Measurements from ENCODE around the gene ADAMTS6.

Gene ADAMTS6

GRCh38 chr5:65423623-65424022 is 58.1 kb downstream of the ADAMTS6 start:
- H3K4me3 ChIP-seq (ENCODE audit: control insufficient read depth, low read depth, low read length): no peak overlapping the region
- no peak for DNase-seq (ENCODE audit: low read depth)
- no peak for TF ChIP-seq CTCF (conservative IDR thresholded peaks at IDR 0.05; ENCODE audit: control insufficient read depth, insufficient read depth, low read depth, low read length)

- peak; percentile 16 for DNase-seq (ENCODE audit: low read depth)
- no peak for TF ChIP-seq CTCF (conservative IDR thresholded peaks at IDR 0.05; ENCODE audit: control insufficient read depth, insufficient read depth, low read depth, low read length)
- H3K4me3 ChIP-seq (ENCODE audit: control insufficient read depth, low read depth, low read length): no peak overlapping the region
Observed at GRCh38 chr5:65418661-65419060, 63.1 kb downstream of the ADAMTS6 start.

- no peak for DNase-seq (ENCODE audit: low read depth)
- TF ChIP-seq CTCF (conservative IDR thresholded peaks at IDR 0.05; ENCODE audit: control insufficient read depth, insufficient read depth, low read depth, low read length): no peak
- no peak overlapping the region for H3K4me3 ChIP-seq (ENCODE audit: control insufficient read depth, low read depth, low read length)
Observed at GRCh38 chr5:65413822-65414221, 67.9 kb downstream of the ADAMTS6 start.

GRCh38 chr5:65412842-65413241 is 68.9 kb downstream of the ADAMTS6 start:
- H3K4me3 ChIP-seq (ENCODE audit: control insufficient read depth, low read depth, low read length): no peak overlapping the region
- TF ChIP-seq CTCF (conservative IDR thresholded peaks at IDR 0.05; ENCODE audit: control insufficient read depth, insufficient read depth, low read depth, low read length): no peak
- DNase-seq (ENCODE audit: low read depth): no peak

- DNase-seq (ENCODE audit: low read depth): no peak
- no peak overlapping the region for H3K4me3 ChIP-seq (ENCODE audit: control insufficient read depth, low read depth, low read length)
- TF ChIP-seq CTCF (conservative IDR thresholded peaks at IDR 0.05; ENCODE audit: control insufficient read depth, insufficient read depth, low read depth, low read length): no peak
Observed at GRCh38 chr5:65411356-65411755, 70.4 kb downstream of the ADAMTS6 start.

- peak; percentile 49 for DNase-seq (ENCODE audit: low read depth)
- TF ChIP-seq CTCF (conservative IDR thresholded peaks at IDR 0.05; ENCODE audit: control insufficient read depth, insufficient read depth, low read depth, low read length): no peak
- H3K4me3 ChIP-seq (ENCODE audit: control insufficient read depth, low read depth, low read length): no peak overlapping the region
Observed at GRCh38 chr5:65395526-65396155, 86.1 kb downstream of the ADAMTS6 start.

- no peak for TF ChIP-seq CTCF (conservative IDR thresholded peaks at IDR 0.05; ENCODE audit: control insufficient read depth, insufficient read depth, low read depth, low read length)
- no peak overlapping the region for H3K4me3 ChIP-seq (ENCODE audit: control insufficient read depth, low read depth, low read length)
- peak; percentile 95 for DNase-seq (ENCODE audit: low read depth)
Observed at GRCh38 chr5:65394087-65394486, 87.6 kb downstream of the ADAMTS6 start.
